Left lobe of liver (tissue), 2 donors: Measurements from ENCODE around the gene MROH2B. TPM values are rescaled to one million over a fixed set of nuclear protein-coding genes. Genes with fewer than 3 reads are reported as not detected.
A peak's percentile ranks its signal among the peaks of the same experiment; 100 is the strongest.
"Not testable (repeated sequence)": the region's sequence is repeated elsewhere in the genome, so short reads cannot be mapped to it uniquely, and the experiment has no call there.

Experiments used
- ATAC-seq: fragments of 200-7000 bp; cut with Tn5 transposase; one replicate; pipeline ENCODE4 v1.9.1; 2020; ENCODE audit warnings: mild to moderate bottlenecking, moderate library complexity
- DNase-seq: peaks from one replicate; pipeline ENCODE4 v3.0.0-alpha.2; 2020; ENCODE audit warnings: low spot score
- total RNA-seq: library from RNA; stranded (reverse); gene quantifications from one replicate; pipeline ENCODE4 v1.2.1, GENCODE V29; 2021
- donor health status: DM: no; HTN: no; CAD: no; lungs with moderate emphysema.
- donor health status: DM: no; HTN: yes; CAD: no.

MROH2B gene
- total RNA-seq, 1 donor from 2014 or later: 0.88 TPM

DNA sequence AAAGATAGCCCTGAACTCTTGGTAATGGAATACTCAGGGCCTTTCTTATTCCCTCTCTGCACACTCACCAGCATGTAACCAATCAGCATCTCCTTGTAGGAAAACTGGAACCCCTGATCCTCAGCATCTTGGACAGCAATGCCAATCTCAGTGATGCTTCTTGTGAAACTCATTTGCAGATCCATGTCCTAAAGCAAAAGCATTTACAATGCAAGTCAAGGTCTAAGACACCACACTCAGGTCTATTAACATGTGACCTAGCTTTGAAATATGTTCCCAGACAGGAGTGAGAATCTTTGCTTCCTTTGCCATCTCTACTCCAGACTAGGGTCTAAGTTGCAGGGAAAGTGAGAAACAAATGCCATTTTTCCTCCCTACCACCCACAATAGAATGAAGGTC is 38.2 kb downstream of the MROH2B start:
- DNase-seq (no peak), ATAC-seq (no peak)

DNA sequence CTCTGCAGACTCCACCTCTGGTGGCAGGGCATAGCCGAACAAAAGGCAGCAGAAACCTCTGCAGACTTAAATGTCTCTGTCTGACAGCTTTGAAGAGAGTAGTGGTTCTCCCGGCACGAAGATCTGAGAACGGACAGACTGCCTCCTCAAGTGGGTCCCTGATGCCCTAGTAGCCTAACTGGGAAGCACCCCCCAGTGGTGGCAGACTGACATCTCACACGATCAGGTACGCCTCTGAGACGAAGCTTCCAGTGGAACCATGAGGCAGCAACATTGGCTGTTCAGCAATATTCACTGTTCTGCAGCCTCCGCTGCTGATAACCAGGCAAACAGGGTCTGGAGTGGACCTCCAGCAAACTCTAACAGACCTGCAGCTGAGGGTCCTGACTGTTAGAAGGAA is 48.5 kb downstream of the MROH2B start:
- DNase-seq, ATAC-seq: not testable (repeated sequence)

- ATAC-seq (peak; percentile 89), DNase-seq (peak; percentile 67)
Observed at GRCh38 chr5:41012318-41012717, 58.8 kb downstream of the MROH2B start.

GRCh38 chr5:41010572-41010971 is 60.6 kb downstream of the MROH2B start:
- peak; percentile 67 for ATAC-seq
- DNase-seq: no peak

GRCh38 chr5:41009232-41009631 is 61.9 kb downstream of the MROH2B start:
- ATAC-seq (no peak), DNase-seq (no peak)

- DNase-seq: no peak
- ATAC-seq: no peak
Observed at GRCh38 chr5:41004931-41005330, 66.2 kb downstream of the MROH2B start.

- ATAC-seq (peak; percentile 59), DNase-seq (no peak)
Observed at GRCh38 chr5:41003670-41004376, 67.3 kb downstream of the MROH2B start.

GRCh38 chr5:40999966-41000365 is 71.2 kb downstream of the MROH2B start:
- ATAC-seq (peak; percentile 77), DNase-seq (peak; percentile 48)

DNA sequence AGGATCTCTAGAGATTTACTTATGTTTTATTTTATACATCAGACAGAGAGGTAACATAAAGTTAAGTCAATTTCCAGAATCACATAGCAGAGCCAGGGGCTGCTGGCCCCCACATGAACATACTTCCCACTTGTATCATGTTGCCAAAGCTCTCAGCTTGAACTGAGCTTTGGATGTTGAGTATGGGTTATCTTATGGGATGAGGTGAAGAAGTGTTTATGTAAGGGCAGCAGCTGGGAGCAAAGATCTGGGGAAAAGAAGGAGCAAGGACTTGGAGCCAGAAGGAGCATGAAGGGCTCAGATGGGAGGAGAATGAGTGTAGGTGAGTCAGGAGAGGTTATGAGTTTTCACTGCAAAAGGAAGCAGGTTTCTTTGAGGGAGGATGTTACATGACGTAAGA is 72.0 kb downstream of the MROH2B start:
- no peak for ATAC-seq
- no peak for DNase-seq

DNA sequence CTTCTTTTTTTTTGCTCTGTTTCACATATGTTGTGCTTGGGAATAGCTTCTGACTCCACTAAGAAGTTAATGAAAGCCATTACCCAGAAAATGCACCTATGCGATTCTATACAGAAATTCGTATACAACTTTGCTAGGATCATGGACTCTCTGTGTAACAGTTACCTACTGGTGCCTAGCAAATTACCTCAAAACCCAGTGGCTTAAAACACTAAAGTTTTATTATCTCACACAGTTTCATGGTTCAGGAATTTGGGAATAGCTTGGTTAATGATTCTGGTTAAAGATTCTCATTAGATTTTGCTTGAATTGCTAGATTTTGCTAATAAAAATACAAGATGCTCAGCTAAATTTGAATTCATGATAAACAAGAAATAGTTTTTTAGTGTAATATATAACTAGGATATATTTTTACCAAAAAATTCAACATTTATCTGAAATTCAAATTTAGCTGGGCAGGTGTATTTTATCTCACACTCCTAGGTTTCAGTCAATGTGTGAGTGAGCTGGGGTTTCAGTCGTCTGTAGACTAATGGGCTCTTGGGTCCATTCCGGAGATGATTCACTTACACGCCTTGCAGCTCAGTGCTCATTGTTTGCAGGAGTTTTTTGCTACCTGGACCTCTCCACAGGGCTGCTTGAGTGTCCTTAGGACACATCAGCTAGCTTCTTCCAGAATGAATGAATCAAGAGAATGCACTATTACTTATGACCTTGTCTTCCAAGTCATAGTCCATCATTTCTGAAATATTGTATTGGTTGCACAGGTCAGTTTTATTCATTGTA is 75.1 kb downstream of the MROH2B start:
- no peak for ATAC-seq
- DNase-seq: no peak

DNA sequence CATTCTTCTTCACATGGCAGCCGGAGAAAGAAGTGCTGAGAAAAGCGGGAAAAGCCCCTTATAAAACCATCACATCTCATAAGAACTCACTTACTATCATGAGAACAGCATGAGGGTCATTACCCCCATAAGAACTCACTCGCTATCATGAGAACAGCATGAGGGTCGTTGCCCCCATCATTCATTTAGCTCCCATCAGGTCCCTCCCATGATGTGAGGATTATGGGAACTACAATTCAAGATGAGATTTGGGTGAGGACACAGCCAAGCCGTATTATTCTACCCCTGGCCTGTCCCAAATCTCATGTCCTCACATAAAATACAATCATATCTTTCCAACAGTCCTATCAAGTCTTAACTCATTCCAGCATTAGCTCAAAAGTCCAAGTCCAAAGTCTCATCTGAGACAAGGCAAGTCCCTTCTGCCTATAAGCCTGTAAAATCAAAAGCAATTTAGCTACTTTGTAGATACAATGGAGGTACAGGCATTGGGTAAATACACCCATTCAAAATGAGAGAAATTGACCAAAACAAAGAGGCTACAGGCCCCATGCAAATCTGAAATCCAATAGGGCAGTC is 79.1 kb downstream of the MROH2B start:
- DNase-seq: no peak

GRCh38 chr5:40991168-40991980 is 79.8 kb downstream of the MROH2B start:
- DNase-seq (peak; percentile 88), ATAC-seq (peak; percentile 93)

More for the DNA sequence above, 79.1 kb downstream of the MROH2B start:
- ATAC-seq: peak; percentile 20

- DNase-seq (no peak), ATAC-seq (no peak)
Observed at GRCh38 chr5:40988746-40989510, 82.2 kb downstream of the MROH2B start.

- ATAC-seq (no peak), DNase-seq (no peak)
Observed at GRCh38 chr5:40987349-40987748, 83.8 kb downstream of the MROH2B start.

DNA sequence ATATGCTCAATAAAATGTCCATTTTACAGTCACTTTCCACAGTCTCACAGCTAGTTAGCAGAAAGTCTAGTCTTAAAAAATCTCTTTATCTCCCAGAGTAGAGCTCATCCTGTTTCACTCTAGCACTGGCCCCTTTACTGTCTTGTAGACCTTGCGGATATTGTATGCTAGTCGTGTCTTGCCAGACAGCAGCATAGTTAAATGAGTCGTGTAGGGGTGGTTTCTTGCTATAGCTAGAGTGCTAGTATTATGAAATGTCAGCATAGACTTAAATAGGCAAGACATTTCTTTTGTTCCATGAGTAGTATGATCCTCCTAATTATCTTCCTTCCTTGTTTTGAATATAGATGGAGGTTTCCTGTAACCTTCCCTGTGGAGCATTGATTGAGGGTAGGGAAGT is 84.5 kb downstream of the MROH2B start:
- ATAC-seq (no peak), DNase-seq (no peak)

DNA sequence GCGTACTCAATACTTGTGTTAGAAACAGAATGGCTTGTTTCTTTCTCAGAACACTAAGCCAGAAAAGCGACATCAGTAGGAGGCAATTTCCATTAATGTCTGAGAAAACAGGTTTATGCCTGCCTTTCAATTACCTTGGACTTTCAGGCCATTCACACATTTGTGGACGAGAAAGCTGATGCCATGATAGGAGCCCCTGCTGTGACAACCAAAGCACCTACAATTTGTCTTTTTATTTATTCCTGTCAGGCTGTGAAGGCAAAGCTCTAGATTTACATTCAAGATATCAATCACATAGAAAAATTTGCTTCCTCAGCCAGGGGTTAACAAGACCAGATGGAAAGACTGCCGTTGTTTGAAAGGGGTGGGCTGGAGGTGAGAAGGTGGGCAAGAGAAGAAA is 85.6 kb downstream of the MROH2B start:
- ATAC-seq (no peak), DNase-seq (no peak)

- ATAC-seq (no peak), DNase-seq (no peak)
Observed at GRCh38 chr5:40984884-40985283, 86.3 kb downstream of the MROH2B start.

- ATAC-seq: no peak
- no peak for DNase-seq
Observed at GRCh38 chr5:40983781-40984180, 87.4 kb downstream of the MROH2B start.

DNA sequence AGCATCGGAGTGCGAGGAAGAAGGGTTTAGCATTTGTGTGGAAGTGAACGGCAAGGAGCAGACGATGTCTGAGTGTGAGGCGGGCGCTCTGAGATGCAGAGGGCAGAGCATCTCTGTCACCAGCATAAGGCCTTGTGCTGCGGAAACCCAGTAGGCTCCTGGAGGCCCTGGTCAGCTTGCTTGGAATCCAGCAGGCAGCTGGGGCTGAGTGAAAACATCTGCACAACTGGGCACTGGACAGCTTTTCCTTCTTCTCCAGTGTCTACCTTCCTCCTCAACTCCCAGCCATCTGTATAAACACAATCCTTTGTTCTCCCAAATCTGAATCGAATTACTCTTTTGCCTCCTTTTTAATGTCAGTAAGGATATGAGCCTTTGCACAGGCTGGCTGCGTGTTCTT is 89.7 kb downstream of the MROH2B start:
- ATAC-seq (no peak), DNase-seq (no peak)

GRCh38 chr5:40976836-40977235 is 94.3 kb downstream of the MROH2B start:
- no peak for ATAC-seq

More at GRCh38 chr5:40976836-40977235, 94.3 kb downstream of the MROH2B start:
- DNase-seq: no peak
